Epithelial cell of esophagus (primary cell): ENCODE results near the gene ZC3H8.

Experiments used
- DNase-seq: peaks from one replicate; pipeline ENCODE4 v3.0.0; 2010; ENCODE audit warnings: low read depth
- H3K4me3 ChIP-seq: 2 replicates; pipeline ENCODE4 v1.5.1; 2011; ENCODE audit warnings: mild to moderate bottlenecking, low read length, control low read depth
- CTCF ChIP-seq: IDR thresholded peaks from 2 replicates; pipeline ENCODE4 v1.5.1; 2011; ENCODE audit warnings: low read depth, mild to moderate bottlenecking, low read length, control low read depth, inconsistent platforms; ENCODE audit not compliant: insufficient read depth; ENCODE audit errors: missing control alignments

The ZC3H8 gene

GRCh38 chr2:112197868-112198267, 57.0 kb downstream of the ZC3H8 start:
- no peak overlapping the region for H3K4me3 ChIP-seq
- DNase-seq: no peak
- TF ChIP-seq CTCF: no peak

- no peak overlapping the region for H3K4me3 ChIP-seq
- no peak for TF ChIP-seq CTCF
- DNase-seq: no peak
These were observed 58.9 kb downstream of the ZC3H8 start for GRCh38 chr2:112195950-112196349.

GRCh38 chr2:112195167-112195766, 59.6 kb downstream of the ZC3H8 start:
- no peak for TF ChIP-seq CTCF
- peak; percentile 57 for DNase-seq
- H3K4me3 ChIP-seq: no peak overlapping the region

GRCh38 chr2:112194482-112194881, 60.4 kb downstream of the ZC3H8 start:
- no peak for TF ChIP-seq CTCF
- DNase-seq: no peak
- H3K4me3 ChIP-seq: no peak overlapping the region

- no peak for TF ChIP-seq CTCF
- H3K4me3 ChIP-seq: no peak overlapping the region
- no peak for DNase-seq
These were observed 60.8 kb downstream of the ZC3H8 start for GRCh38 chr2:112194028-112194427.

- no peak for DNase-seq
- TF ChIP-seq CTCF: no peak
- H3K4me3 ChIP-seq: no peak overlapping the region
These were observed 65.8 kb downstream of the ZC3H8 start for GRCh38 chr2:112189001-112189556.

- DNase-seq: peak; percentile 71
- no peak for TF ChIP-seq CTCF
- no peak overlapping the region for H3K4me3 ChIP-seq
These were observed 66.8 kb downstream of the ZC3H8 start for GRCh38 chr2:112187805-112188596.
